HepG2 (cell line): ENCODE measurements around the gene LCAT. TPM values are rescaled to one million over a fixed set of nuclear protein-coding genes. Genes with fewer than 3 reads are reported as not detected.

Experiments used
- CHD4 ChIP-seq: fragments of 200-600 bp; sonication (generic); IDR thresholded peaks from 2 replicates; pipeline ENCODE4 v1.7.0; 2017; ENCODE audit warnings: mild to moderate bottlenecking, low read length, borderline replicate concordance
- CREM ChIP-seq, 2 experiments: sonication (generic) in 1 of 2; formaldehyde crosslinking in 1 of 2; IDR thresholded peaks; 2 replicates each; pipeline versions ENCODE4 v1.4.0 to v1.6.1; 2016 to 2020; ENCODE audit warnings: antibody characterized with exemption in 1 of 2, mild to moderate bottlenecking in 1 of 2, missing genetic modification reagents in 1 of 2
- CSRNP2 ChIP-seq: sonication (generic); formaldehyde crosslinking; conservative IDR thresholded peaks from 2 replicates; pipeline ENCODE4 v1.8.0; 2022; ENCODE audit warnings: low read depth, missing genetic modification reagents
- ELF3 ChIP-seq: IDR thresholded peaks from 2 replicates; pipeline ENCODE4 v1.6.1; 2016; ENCODE audit warnings: missing genetic modification reagents, missing compliant biosample characterization
- FOSL1 ChIP-seq: sonication (generic); formaldehyde crosslinking; IDR thresholded peaks from 2 replicates; pipeline ENCODE4 v1.9.0; 2021; ENCODE audit warnings: missing genetic modification reagents, borderline replicate concordance
- HNRNPLL ChIP-seq: fragments of 200-400 bp; formaldehyde crosslinking; IDR thresholded peaks from 2 replicates; pipeline ENCODE4 v1.6.1; 2017; ENCODE audit warnings: mild to moderate bottlenecking, low read depth, low read length; ENCODE audit not compliant: poor library complexity, severe bottlenecking
- JUNB ChIP-seq: sonication (generic); formaldehyde crosslinking; IDR thresholded peaks from 2 replicates; pipeline ENCODE4 v1.8.0; 2022; ENCODE audit warnings: missing genetic modification reagents, mild to moderate bottlenecking, borderline replicate concordance
- KMT2B ChIP-seq: IDR thresholded peaks from 2 replicates; pipeline ENCODE4 v1.6.1; 2016; ENCODE audit warnings: missing genetic modification reagents, missing compliant biosample characterization
- NCOA2 ChIP-seq: sonication (generic); formaldehyde crosslinking; IDR thresholded peaks from 2 replicates; pipeline ENCODE4 v1.8.0; 2022; ENCODE audit warnings: inconsistent platforms
- NR2F2 ChIP-seq: IDR thresholded peaks from 2 replicates; pipeline ENCODE4 v1.6.1; 2012; ENCODE audit warnings: low read depth, inconsistent platforms, borderline replicate concordance
- RBM39 ChIP-seq: fragments of 200-400 bp; formaldehyde crosslinking; IDR thresholded peaks from one replicate; pipeline ENCODE4 v1.6.1; 2018; ENCODE audit warnings: antibody characterized with exemption, mild to moderate bottlenecking, low read depth, low read length; ENCODE audit not compliant: poor library complexity, severe bottlenecking
- RNF219 ChIP-seq: sonication (generic); formaldehyde crosslinking; IDR thresholded peaks from 2 replicates; pipeline ENCODE4 v1.5.0; 2020; ENCODE audit warnings: mild to moderate bottlenecking, missing genetic modification reagents
- ZBTB2 ChIP-seq: sonication (generic); formaldehyde crosslinking; IDR thresholded peaks from 2 replicates; pipeline ENCODE4 v1.8.0; 2022; ENCODE audit warnings: low read depth, missing genetic modification reagents
- ZBTB25 ChIP-seq: IDR thresholded peaks from 2 replicates; pipeline ENCODE4 v1.6.1; 2018; ENCODE audit warnings: missing genetic modification reagents
- ZBTB46 ChIP-seq: sonication (generic); formaldehyde crosslinking; IDR thresholded peaks from 2 replicates; pipeline ENCODE4 v1.4.0; 2020; ENCODE audit warnings: mild to moderate bottlenecking, missing genetic modification reagents, borderline replicate concordance
- ZFYVE20 ChIP-seq: sonication (generic); formaldehyde crosslinking; IDR thresholded peaks from 2 replicates; pipeline ENCODE4 v1.8.0; 2023; ENCODE audit warnings: low read depth, mild to moderate bottlenecking, moderate library complexity, missing genetic modification reagents, borderline replicate concordance
- ZNF136 ChIP-seq: sonication (generic); formaldehyde crosslinking; IDR thresholded peaks from 2 replicates; pipeline ENCODE4 v1.8.1; 2022; ENCODE audit warnings: low read depth, mild to moderate bottlenecking, moderate library complexity, missing genetic modification reagents
- ZNF766 ChIP-seq: sonication (generic); formaldehyde crosslinking; IDR thresholded peaks from 2 replicates; pipeline ENCODE4 v1.5.0; 2020; ENCODE audit warnings: missing genetic modification reagents, borderline replicate concordance
- polyA plus RNA-seq, 8 experiments: library from polyadenylated mRNA; depleted of rRNA in 3 of 8; stranded (reverse) in 7 of 8; unstranded in 1 of 8; fragments of >200 nt; fragmentation: Illumina TruSeq in 4 of 8; extraction: Trizol in 4 of 8; gene quantifications; 2 replicates each; pipeline versions ENCODE4 v1.2.1 to v1.2.3, GENCODE V29; 2011 to 2016; ENCODE audit warnings: low read depth in 4 of 8, missing spikeins in 1 of 8, mixed read lengths in 1 of 8; ENCODE audit not compliant: insufficient read depth in 1 of 8
- total RNA-seq, 5 experiments: library from RNA; depleted of rRNA; stranded (reverse); fragments of >200 nt; fragmentation: Illumina TruSeq; extraction: Trizol; gene quantifications; 2 replicates each; pipeline ENCODE4 v1.2.3, GENCODE V29; 2016; ENCODE audit warnings: low read depth in 1 of 5

Gene LCAT
- total and polyA plus RNA-seq, 2 of the 13 experiments (the other 11 are each of a cell fraction or from before 2014, with no cell fraction given) = 36.1 to 38.9 TPM

GRCh38 chr16:67935402-67936123, 8.4 kb downstream of the LCAT start (continued):
- TF ChIP-seq RNF219 (CRISPR knock-in tag) = no peak; the same call in 1 of the 2 replicates
- no peak for TF ChIP-seq CHD4
- peak; percentile 69 for TF ChIP-seq ZNF136
- peak; percentile 83 for TF ChIP-seq HNRNPLL
- TF ChIP-seq CREM (IDR thresholded peaks at IDR 0.05) = peak; percentile 30; the same call in 1 of the 2 replicates
- peak; percentile 25; the same call in 1 of the 2 replicates for TF ChIP-seq CREM (CRISPR knock-in tag; IDR thresholded peaks at IDR 0.05)
- TF ChIP-seq ZBTB2 (CRISPR knock-in tag) = no peak
- no peak for TF ChIP-seq FOSL1 (CRISPR knock-in tag)
- TF ChIP-seq ZFYVE20 = peak; percentile 69; the same call in 1 of the 2 replicates
- TF ChIP-seq NR2F2 = no peak
- TF ChIP-seq ZBTB25 (CRISPR knock-in tag) = no peak; the same call in none of the 2 replicates
- TF ChIP-seq RBM39 = peak; percentile 96
- peak; percentile 67 for TF ChIP-seq ELF3 (CRISPR knock-in tag)
- no peak for TF ChIP-seq JUNB (CRISPR knock-in tag)
- peak; percentile 81; the same call in 1 of the 2 replicates for TF ChIP-seq ZNF766
- no peak; the same call in 1 of the 2 replicates for TF ChIP-seq NCOA2
- peak; percentile 94; the same call in 1 of the 2 replicates for TF ChIP-seq ZBTB46 (CRISPR knock-in tag)
- TF ChIP-seq KMT2B (CRISPR knock-in tag) = no peak; the same call in 1 of the 2 replicates
- TF ChIP-seq CSRNP2 (CRISPR knock-in tag) = no peak; the same call in 1 of the 2 replicates
